Activated CD4-positive, alpha-beta T cell treated with anti-CD3 and anti-CD28 coated beads, Interleukin-2, amount 50 U/mL, for 16 hours (primary cell): ENCODE results near the gene AKT3.
"Not testable (repeated sequence)": the region's sequence is repeated elsewhere in the genome, so short reads cannot be mapped to it uniquely, and the experiment has no call there.

ENCODE experiments used
- DNase-seq: peaks from one replicate; pipeline ENCODE4 v3.0.0-alpha.2; 2020

The AKT3 gene

GRCh38 chr1:243772361-243773050 lies 77.5 kb downstream of the AKT3 start:
- DNase-seq = not testable (repeated sequence)

GRCh38 chr1:243770860-243771259 lies 79.2 kb downstream of the AKT3 start:
- DNase-seq = no peak

DNA sequence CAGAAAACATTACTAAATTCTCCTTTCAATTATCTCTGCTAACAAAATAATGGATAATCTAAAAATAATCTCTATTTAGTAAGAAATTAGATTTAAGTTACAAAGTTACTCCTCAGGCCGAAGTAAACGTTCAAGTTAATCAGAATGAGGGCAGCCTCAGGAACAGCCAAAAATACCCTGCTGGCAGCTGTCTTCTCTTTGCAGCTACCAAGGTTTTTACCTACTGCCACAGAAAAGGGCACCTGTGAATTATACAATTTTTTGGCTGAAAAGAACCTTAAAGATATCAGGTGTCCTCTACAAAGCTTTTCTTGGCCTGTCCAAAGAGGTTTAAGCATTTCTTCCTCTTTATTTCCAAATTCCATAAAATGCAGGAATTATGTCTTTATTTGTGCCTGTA lies 84.4 kb downstream of the AKT3 start:
- no peak for DNase-seq

GRCh38 chr1:243763806-243764205 lies 86.2 kb downstream of the AKT3 start:
- no peak for DNase-seq

DNA sequence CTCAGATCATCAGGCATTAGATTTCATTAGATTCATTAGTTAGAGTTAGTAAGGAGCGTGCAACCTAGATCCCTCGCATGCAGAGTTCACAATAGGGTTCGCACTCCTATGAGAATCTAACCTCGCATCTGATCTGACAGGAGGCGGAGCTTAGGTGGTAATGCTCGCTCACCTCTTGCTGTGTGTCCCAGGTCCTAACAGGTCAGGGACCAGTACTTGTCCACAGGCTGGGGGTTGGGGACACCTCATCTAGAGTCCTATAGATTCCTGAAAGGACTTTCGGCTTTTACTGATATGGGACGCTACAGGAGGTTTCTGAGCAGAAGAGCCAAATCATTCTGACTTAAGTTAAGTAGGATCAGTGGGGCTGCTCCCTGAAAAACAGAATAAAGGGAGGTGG lies 91.4 kb downstream of the AKT3 start:
- no peak for DNase-seq

GRCh38 chr1:243756529-243756928 lies 93.5 kb downstream of the AKT3 start:
- DNase-seq = no peak

GRCh38 chr1:243754348-243754747 lies 95.7 kb downstream of the AKT3 start:
- DNase-seq = no peak

DNA sequence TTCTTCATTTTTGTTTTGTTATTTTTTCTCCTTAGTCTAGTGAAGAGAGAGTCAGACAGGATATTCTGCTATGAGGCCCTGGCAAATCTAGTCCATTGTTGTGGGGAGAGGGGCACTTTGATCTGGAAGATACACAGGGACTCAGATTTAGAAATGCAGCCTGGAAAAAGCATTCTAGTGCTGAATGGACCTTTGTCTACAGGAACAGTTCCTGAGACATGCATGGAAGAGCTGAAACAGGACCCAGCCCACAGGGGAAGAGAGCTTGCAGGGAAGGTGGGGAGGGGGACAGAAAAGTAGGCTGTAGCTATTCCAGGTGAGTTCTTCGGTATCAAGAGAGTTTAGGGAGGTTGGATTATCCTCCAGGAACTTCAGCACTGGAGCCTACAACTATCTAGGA lies 98.5 kb downstream of the AKT3 start:
- no peak for DNase-seq

GRCh38 chr1:243748706-243749283 lies 101.2 kb downstream of the AKT3 start:
- DNase-seq = peak; percentile 68

GRCh38 chr1:243748227-243748626 lies 101.8 kb downstream of the AKT3 start:
- DNase-seq = no peak

DNA sequence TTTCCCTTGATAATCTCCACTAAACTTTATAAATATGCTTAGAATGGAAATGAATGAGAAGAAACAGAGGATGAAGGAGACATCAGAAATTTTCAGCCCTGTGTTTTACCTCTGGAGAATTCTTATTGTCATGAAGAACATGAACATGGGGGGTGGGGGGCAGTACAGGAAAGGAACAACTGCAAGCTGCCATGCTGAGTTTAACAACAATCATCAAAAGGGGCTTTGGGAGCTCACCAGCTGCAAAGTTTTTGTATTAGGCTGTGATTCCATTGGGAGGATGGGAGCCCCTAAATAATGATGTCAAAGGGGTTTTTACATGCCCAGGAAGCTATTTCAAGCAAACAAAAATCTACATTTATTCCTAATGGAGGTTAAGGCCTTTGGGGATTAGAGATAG lies 103.3 kb downstream of the AKT3 start:
- DNase-seq = no peak

GRCh38 chr1:243745356-243745755 lies 104.7 kb downstream of the AKT3 start:
- no peak for DNase-seq

GRCh38 chr1:243742819-243743218 lies 107.2 kb downstream of the AKT3 start:
- no peak for DNase-seq

GRCh38 chr1:243740255-243740999 lies 109.6 kb downstream of the AKT3 start:
- DNase-seq = no peak

GRCh38 chr1:243739335-243740003 lies 110.6 kb downstream of the AKT3 start:
- no peak for DNase-seq

GRCh38 chr1:243738020-243738419 lies 112.0 kb downstream of the AKT3 start:
- no peak for DNase-seq

GRCh38 chr1:243735457-243735856 lies 114.6 kb downstream of the AKT3 start:
- peak; percentile 54 for DNase-seq

DNA sequence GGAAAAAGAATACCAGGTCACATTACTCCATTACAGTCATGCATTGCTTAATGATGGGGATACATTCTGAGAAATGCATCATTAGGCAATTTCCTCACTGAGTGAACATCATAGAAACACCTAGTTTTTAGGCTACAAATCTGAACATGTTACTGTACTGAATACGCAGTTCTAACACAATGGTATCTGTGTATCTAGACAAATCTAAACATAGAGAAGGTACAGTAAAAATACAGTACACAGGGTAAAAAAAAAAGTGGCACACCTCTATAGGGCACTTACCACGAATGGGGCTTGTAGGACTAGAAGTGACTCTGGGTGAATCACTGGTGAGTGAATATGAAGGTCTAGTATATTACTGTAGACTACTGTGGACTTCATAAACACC lies 115.7 kb downstream of the AKT3 start:
- DNase-seq = peak; percentile 6

- no peak for DNase-seq
Observed at GRCh38 chr1:243733670-243734307, 116.3 kb downstream of the AKT3 start.

- no peak for DNase-seq
Observed at GRCh38 chr1:243732637-243733036, 117.4 kb downstream of the AKT3 start.

DNA sequence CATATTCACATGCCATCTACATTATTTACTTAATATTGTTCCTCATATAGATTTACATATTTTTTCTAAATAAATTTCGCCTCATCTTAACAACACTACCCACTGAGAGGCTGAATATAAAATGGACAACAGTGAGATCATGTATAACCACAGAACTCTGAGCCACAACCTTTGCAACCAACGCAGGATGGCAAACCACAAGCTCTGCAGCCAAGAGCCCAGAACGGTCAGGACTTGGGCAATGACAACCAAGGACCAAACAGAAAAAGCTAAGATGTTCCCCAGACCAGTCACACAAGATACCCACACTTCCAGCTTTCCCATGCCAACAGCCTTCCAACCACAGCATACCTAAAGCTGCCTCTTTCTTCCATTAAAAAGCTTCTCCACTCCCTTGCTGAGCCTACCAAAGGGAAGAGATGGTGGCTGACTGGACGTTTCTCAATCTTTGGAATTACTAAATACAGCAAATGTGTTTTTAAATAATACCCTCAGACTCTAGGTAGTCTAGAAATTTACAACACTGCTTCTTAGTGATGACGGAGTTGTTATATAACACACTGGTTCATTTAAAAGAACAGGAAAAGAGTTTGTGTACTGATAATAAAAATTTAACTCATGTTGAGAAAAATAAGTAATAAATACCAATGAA lies 117.9 kb downstream of the AKT3 start:
- no peak for DNase-seq

GRCh38 chr1:243731301-243731891 lies 118.6 kb downstream of the AKT3 start:
- DNase-seq = no peak
